Astrocyte (in vitro differentiated cells and primary cell): ENCODE results near the gene CORO7.

Experiments
- EZH2 ChIP-seq: IDR thresholded peaks from 2 replicates; pipeline ENCODE4 v1.6.1; 2012; ENCODE audit warnings: mild to moderate bottlenecking, low read length, inconsistent platforms; ENCODE audit not compliant: insufficient read depth
- TF ChIP-seq, protein P1 (sequence below): IDR thresholded peaks from 2 replicates; pipeline ENCODE4 v1.5.1; 2011; ENCODE audit warnings: low read depth, mild to moderate bottlenecking, inconsistent platforms, low read length, moderate library complexity; ENCODE audit not compliant: insufficient read depth

DNA sequence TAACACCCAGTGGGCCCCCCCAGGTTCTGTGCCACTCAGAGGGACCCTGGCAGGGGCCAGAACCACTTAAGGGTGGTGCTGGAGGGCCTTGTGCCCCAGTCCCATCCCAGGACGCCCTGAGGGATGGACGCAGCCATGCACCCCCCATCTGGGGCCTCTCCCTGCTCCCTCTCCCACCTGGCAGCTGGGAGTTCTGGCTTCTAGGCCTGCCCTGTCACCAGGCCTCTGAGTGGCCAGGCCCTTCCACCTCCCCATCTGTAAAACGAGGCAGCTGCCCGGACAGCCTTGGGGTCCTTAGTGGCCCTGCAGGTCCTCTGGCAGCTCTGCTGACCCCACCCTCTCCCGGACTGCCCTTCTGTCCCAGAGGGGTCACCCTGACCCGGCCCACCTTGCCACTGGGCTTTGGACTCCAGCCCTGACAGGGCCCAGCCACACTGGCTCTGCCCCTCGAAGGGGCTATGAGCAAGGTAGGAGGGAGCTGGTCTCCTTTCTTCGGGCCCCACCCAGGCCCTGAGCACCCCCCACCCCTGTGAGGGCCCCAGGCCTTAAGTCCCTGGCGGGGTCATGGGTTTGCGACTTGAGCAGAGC, 77.6 kb downstream of the CORO7 start:
- TF ChIP-seq EZH2, result no peak
- TF ChIP-seq, protein P1, sequence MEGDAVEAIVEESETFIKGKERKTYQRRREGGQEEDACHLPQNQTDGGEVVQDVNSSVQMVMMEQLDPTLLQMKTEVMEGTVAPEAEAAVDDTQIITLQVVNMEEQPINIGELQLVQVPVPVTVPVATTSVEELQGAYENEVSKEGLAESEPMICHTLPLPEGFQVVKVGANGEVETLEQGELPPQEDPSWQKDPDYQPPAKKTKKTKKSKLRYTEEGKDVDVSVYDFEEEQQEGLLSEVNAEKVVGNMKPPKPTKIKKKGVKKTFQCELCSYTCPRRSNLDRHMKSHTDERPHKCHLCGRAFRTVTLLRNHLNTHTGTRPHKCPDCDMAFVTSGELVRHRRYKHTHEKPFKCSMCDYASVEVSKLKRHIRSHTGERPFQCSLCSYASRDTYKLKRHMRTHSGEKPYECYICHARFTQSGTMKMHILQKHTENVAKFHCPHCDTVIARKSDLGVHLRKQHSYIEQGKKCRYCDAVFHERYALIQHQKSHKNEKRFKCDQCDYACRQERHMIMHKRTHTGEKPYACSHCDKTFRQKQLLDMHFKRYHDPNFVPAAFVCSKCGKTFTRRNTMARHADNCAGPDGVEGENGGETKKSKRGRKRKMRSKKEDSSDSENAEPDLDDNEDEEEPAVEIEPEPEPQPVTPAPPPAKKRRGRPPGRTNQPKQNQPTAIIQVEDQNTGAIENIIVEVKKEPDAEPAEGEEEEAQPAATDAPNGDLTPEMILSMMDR, result no peak
